Fibroblast of skin of back (primary cell): ENCODE data around the gene PKD1L1.
A peak's percentile ranks its signal among the peaks of the same experiment; 100 is the strongest.

Experiments
- DNase-seq: peaks from one replicate; pipeline ENCODE4 v3.0.0-alpha.2; 2013

The PKD1L1 gene

GRCh38 chr7:47866120-47866519, 82.1 kb downstream of the PKD1L1 start:
- DNase-seq = no peak

DNA sequence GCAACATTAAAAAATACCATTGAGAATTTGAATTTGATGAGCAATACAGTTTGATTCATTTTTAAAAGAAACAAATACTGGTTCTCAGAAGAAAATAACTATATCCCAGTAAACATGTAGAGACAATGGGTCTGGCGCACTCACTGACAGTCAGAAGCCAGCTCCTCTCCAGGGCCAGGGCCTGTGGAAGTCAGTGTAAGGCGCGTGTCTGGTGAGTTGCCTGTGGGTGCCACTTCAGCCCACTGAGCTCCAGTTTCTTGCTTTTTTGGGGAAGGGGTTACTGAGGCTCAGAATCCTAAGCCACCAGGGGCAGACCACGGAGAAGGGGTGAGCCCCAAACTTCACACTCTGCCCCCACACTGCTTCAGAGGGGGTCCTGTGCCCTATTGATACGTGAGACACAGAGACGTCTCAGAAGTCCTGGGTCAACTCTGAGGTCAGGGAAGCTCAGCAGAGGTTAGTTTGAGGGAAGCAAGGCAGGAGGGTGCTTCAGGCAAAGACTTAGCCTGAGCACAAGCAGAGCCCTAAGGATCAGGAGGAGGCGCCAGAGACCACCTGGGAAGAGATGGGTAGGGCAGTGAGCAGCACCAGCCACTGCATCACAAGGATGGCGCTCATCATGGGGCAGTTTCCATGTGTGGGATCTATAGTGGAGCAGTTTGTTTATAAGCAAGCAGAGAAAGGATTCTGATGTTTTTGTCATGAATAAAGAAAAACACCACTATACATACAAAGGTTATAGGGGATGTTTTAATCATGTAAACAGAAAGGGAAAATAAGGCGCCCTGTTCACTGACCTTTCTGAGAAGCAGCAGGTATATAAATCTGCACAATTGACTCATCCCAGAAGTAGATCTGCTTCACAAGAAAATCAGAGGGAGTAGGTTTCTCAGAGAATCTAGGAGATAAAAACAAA, 95.7 kb downstream of the PKD1L1 start:
- no peak for DNase-seq

DNA sequence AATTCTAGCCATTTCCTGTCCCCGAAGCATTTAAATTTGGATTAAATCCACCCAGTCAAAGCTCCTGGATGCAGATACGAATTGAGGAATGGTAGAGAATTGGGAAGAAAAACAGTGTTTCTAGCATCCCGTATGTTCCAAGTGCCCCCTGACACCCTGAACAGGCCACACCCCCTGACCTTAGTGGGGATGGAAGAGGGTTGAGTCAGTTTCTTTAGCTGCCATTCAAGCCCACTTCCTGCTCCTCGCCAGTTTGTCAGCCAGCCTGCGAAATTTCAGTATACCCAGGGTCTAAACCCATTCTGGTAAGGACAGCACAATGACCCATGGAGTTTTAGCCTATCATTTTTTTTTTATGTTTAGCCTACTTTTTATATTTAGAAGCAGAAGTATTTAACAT, 101.1 kb downstream of the PKD1L1 start:
- DNase-seq = no peak

DNA sequence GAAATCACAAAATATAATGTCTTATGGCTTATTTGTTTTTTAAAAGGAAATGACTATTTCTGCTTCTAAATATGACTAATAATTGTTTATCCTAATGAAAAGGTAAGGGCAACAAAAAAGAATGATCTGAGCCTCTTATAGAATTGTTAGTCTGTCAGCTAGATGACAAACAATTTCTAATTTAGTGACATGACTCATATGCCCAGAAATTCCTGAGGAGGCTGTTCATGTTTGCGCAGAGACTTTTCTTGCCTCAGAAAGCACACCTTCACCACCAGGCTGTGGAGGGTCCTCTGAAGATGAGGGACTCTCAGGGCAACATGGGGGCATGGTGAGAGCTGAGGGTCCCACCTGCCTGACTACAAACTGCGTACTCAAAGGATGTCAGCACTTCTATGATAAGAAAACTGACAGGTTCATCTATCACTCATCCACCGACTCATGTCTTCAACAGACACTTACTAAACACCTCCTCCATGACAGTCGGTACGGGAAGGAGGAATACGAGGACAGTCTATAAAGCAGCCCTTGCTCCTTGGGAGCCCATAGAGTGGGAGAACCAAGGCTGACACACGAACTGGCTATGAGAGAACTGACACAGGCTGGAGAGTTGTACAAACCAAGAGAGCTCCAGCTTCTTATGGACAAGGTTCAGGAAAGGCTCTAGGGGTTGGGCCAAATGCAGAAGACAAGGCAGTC, 102.0 kb downstream of the PKD1L1 start:
- peak; percentile 53 for DNase-seq

- DNase-seq = no peak
Observed at GRCh38 chr7:47844311-47844710, 104.0 kb downstream of the PKD1L1 start.

DNA sequence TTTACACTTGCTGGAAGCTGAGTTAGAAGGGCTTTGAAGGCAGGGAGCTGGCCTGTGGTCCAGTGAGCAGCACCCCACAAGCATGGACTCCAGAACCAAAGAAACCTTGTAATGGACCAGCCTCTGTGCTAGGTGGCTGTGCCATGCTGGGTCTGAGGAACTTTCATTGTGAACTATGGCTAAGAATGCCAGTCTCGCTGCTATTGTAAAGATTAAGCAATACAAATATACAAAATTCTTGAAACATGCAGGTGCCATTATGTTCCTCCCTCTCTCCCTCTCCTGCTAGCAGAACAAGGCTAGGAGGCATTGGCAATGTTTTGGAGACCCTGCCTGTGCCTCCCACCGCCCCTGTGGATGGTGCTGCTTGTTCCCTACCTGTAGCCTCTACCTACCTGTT, 105.0 kb downstream of the PKD1L1 start:
- DNase-seq = no peak

DNA sequence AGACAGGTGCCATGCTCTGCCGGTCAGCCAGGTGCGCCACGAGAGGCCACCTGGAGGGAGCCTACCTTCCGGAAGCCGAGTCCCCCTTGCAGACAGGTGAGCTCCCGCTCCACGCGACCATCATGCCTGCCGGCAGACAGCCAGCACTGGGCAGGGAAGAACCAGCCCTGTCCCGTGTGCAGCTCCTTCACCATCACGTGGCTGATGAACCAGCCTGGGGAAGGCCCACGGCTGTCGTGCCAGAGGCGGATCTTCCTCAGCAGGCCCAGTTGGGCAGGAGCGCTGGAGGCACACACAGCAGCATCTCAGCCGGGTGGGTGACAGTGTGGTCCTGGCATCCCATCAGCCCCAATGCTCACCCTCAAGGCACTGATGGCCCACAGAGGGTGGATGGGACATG, 108.9 kb downstream of the PKD1L1 start:
- no peak for DNase-seq

GRCh38 chr7:47837826-47838225, 110.4 kb downstream of the PKD1L1 start:
- no peak for DNase-seq

GRCh38 chr7:47836503-47837202, 111.6 kb downstream of the PKD1L1 start:
- no peak for DNase-seq

GRCh38 chr7:47836080-47836479, 112.2 kb downstream of the PKD1L1 start:
- DNase-seq = no peak

- no peak for DNase-seq
Observed at GRCh38 chr7:47833211-47833610, 115.1 kb downstream of the PKD1L1 start.

GRCh38 chr7:47832105-47832715, 116.1 kb downstream of the PKD1L1 start:
- no peak for DNase-seq

- no peak for DNase-seq
Observed at GRCh38 chr7:47830015-47830414, 118.3 kb downstream of the PKD1L1 start.

GRCh38 chr7:47827871-47828270, 120.4 kb downstream of the PKD1L1 start:
- DNase-seq = no peak

- DNase-seq = no peak
Observed at GRCh38 chr7:47827351-47827756, 120.9 kb downstream of the PKD1L1 start.

GRCh38 chr7:47826754-47827153, 121.5 kb downstream of the PKD1L1 start:
- no peak for DNase-seq

DNA sequence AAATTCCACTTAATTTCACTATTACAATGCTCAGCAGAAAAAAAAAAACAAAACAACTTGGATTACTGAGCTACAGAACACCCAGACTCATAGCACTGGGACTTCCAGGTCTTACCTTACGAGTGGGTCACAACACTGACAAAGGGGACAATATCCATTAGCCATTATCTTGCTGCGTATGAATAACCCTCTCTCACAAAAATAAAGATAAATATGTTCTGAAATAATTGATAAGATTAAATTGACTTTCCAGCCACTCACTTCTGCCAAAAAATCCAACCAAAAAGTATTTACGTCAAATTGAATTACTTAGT, 128.7 kb downstream of the PKD1L1 start:
- DNase-seq = no peak

- peak; percentile 77 for DNase-seq
Observed at GRCh38 chr7:47818796-47819606, 129.3 kb downstream of the PKD1L1 start.

DNA sequence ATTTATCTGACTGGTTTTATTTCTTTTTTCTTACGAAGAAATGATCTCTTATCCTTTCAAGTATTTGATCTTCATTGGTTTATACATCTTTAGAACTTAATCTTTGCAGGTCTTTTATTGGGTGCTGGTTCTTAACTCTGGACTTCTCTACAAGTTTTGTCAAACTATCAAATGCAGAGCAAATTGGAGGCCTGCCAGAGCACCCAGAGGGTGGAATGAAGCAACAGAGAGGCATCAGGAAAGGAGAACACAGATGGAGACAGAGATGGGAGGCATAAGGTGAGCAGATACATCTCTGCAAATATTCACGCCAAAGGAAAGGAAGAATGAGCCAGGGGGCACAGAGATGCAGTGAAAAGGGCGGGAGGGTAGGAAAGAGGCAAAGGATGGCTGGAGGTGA, 130.3 kb downstream of the PKD1L1 start:
- peak; percentile 15 for DNase-seq

GRCh38 chr7:47816647-47817046, 131.6 kb downstream of the PKD1L1 start:
- DNase-seq = peak; percentile 70

- no peak for DNase-seq
Observed at GRCh38 chr7:47815867-47816266, 132.4 kb downstream of the PKD1L1 start.
